GM11168 (cell line): Measurements from ENCODE around the gene HEPACAM2.

ENCODE experiments used
- in situ Hi-C: fragments of 300-500 bp; cut with MboI; formaldehyde crosslinking; loops from one replicate; pipeline ENCODE4 v1.12.0; 2022; ENCODE audit warnings: low sequenced_read_pairs; ENCODE audit not compliant: unreplicated experiment

The HEPACAM2 gene

GRCh38 chr7:93226310-93226709 lies at the start of gene HEPACAM2:
TSS of gene HEPACAM2 (minus strand) at chr7:93226469.
- in situ Hi-C loops, result loop anchor here (10.0 kb wide), 1 partner anchor 122 kb away; no protein-coding TSS in a partner anchor

DNA sequence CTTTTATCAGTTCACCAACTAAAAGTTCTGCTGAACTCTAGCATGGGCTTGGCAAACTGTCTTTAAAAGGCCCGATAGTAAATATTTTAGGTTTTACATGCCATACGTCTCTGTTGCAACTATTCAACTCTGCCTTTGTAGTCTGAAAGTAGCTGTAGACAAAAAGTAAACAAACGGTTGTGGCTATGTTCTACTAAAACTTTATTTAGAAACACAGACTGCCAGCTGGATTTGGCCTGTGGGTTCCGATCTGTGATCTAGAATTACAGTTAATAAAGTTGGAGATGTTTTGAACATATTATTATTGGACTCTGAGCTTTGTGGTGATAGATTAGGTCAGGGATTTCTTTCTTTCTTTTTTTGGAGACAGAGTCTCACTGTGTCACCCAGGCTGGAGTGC lies 39.0 kb upstream of the HEPACAM2 start:
- in situ Hi-C loops, result no loop called here

- in situ Hi-C loops, result no loop called here
Observed at GRCh38 chr7:93262535-93262934, 36.3 kb upstream of the HEPACAM2 start.

GRCh38 chr7:93258661-93259060 lies 32.4 kb upstream of the HEPACAM2 start:
- in situ Hi-C loops, result no loop called here

GRCh38 chr7:93249491-93250148 lies 23.4 kb upstream of the HEPACAM2 start:
- in situ Hi-C loops, result loop anchor here (10.0 kb wide), 1 partner anchor 305 kb away; no protein-coding TSS in a partner anchor

GRCh38 chr7:93245525-93246432 lies 19.5 kb upstream of the HEPACAM2 start:
- in situ Hi-C loops, result loop anchor here (10.0 kb wide), 1 partner anchor 309 kb away; no protein-coding TSS in a partner anchor

DNA sequence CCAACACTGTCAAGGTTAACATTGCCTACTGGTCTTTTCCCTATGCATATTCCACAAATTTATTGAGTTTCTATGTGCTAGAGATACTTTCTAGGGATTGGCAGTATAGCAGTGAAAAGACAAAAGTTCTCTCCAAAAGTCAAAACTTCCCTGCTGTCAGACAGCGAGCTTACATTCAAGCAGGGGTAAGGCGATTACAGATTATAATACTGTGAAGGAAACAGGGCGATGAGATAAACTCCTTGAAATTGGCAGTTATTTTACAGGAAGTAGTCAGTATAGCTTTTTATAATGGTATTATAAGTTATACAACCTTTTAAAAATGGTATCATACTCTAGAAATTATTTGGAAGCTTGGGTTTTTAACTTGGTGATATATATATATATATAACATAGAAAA lies 15.8 kb upstream of the HEPACAM2 start:
- in situ Hi-C loops, result loop anchor here (10.0 kb wide), 1 partner anchor 313 kb away; no protein-coding TSS in a partner anchor

GRCh38 chr7:93239824-93240223 lies 13.6 kb upstream of the HEPACAM2 start:
- in situ Hi-C loops, result loop anchor here (10.0 kb wide), 1 partner anchor 315 kb away; no protein-coding TSS in a partner anchor

- in situ Hi-C loops, result no loop called here
Observed at GRCh38 chr7:93238748-93239147, 12.5 kb upstream of the HEPACAM2 start.

- in situ Hi-C loops, result no loop called here
Observed at GRCh38 chr7:93238131-93238530, 11.9 kb upstream of the HEPACAM2 start.

- in situ Hi-C loops, result no loop called here
Observed at GRCh38 chr7:93235541-93235940, 9.3 kb upstream of the HEPACAM2 start.

- in situ Hi-C loops, result no loop called here
Observed at GRCh38 chr7:93232673-93233018, 6.4 kb upstream of the HEPACAM2 start.

GRCh38 chr7:93231799-93232672 lies 5.8 kb upstream of the HEPACAM2 start, which contains the start of gene VPS50:
TSS of gene VPS50 (plus strand) at chr7:93232366. CDS start at chr7:93232468, 102 bp downstream.
- in situ Hi-C loops, result no loop called here

- in situ Hi-C loops, result no loop called here
Observed at GRCh38 chr7:93231259-93231658, 5.0 kb upstream of the HEPACAM2 start.

- in situ Hi-C loops, result loop anchor here (10.0 kb wide), 1 partner anchor 124 kb away; no protein-coding TSS in a partner anchor
Observed at GRCh38 chr7:93228302-93228701, 2.0 kb upstream of the HEPACAM2 start.

DNA sequence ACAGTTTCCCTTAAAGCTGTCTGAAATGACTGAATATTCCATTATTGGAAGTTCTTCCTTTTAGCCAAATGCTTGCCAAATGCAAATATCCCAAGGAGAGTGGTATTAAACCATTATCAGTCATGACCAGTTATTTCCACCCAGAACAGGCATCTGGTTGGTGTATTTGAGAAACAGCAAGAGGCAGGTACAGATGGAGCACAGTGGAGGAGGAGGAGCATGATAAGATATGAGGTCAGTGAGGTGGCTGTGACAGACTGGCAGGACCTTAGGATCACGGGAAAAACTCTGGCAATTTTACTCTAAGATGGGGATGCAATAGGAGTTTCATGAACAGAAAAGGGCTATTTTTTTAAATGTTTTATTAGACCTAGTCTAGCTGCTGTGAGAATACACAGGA lies 6.4 kb downstream of the HEPACAM2 start:
- in situ Hi-C loops, result loop anchor here (10.0 kb wide), 1 partner anchor 115 kb away; no protein-coding TSS in a partner anchor

GRCh38 chr7:93218997-93219827 lies 7.1 kb downstream of the HEPACAM2 start:
- in situ Hi-C loops, result no loop called here

DNA sequence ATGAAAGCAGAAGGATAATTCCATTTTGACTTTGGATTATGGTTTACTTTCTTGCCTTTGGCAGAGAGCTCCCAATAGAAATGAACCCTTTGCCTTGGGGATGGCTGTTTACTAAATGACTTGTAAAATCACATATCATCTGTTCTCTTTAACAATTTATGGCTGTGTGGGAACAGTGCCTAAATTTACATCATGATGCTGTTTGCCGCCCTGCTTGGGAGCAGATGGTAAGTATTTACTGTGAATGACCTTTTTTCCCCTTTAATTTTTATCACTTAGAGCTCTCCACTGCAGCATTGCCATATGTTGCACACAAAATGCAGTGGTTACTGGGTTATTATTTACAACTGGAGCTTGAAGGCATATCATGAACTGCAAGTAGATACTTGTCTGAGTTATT lies 13.4 kb downstream of the HEPACAM2 start:
- in situ Hi-C loops, result no loop called here

GRCh38 chr7:93211228-93211818 lies 14.9 kb downstream of the HEPACAM2 start:
- in situ Hi-C loops, result no loop called here
